Esophagus squamous epithelium (tissue), 5 donors: Measurements from ENCODE around the gene ANXA1. TPM values are rescaled to one million over a fixed set of nuclear protein-coding genes. Genes with fewer than 3 reads are reported as not detected.

Experiments used
- DNase-seq: peaks from one replicate; lab custom pipeline; 2025; lab: John Stamatoyannopoulos, UW
- H3K27ac ChIP-seq, 4 donors: fragments of 200-600 bp; sonication (generic); one replicate each; pipeline ENCODE4 v1.5.1; 2016 to 2019; ENCODE audit warnings: mild to moderate bottlenecking in 1 of 4
- H3K27me3 ChIP-seq, 4 donors: fragments of 200-600 bp; sonication (generic); 1 replicate in 3 of 4; 2 replicates in 1 of 4; pipeline versions ENCODE4 v1.5.1 to v1.6.0; 2017 to 2021; ENCODE audit warnings: antibody characterized with exemption in 1 of 4
- H3K36me3 ChIP-seq, 3 donors: fragments of 200-600 bp; sonication (generic); one replicate each; pipeline ENCODE4 v1.5.1; 2016 to 2019
- H3K4me1 ChIP-seq, 3 donors: fragments of 200-600 bp; sonication (generic); one replicate each; pipeline ENCODE4 v1.5.1; 2017 to 2019
- H3K4me3 ChIP-seq, 4 donors: fragments of 200-600 bp; sonication (generic); 1 replicate in 3 of 4; 2 replicates in 1 of 4; pipeline ENCODE4 v1.5.1; 2016 to 2019; ENCODE audit warnings: mild to moderate bottlenecking in 2 of 4, moderate library complexity in 1 of 4
- H3K9me3 ChIP-seq, 3 donors: fragments of 200-600 bp; sonication (generic); one replicate each; pipeline ENCODE4 v1.5.1; 2016 to 2019
- POLR2A ChIP-seq, 4 donors: fragments of 450-650 bp; IDR thresholded peaks; one replicate each; pipeline ENCODE4 v1.6.1; 2017; ENCODE audit warnings: antibody characterized with exemption in 4 of 4, mild to moderate bottlenecking in 4 of 4, moderate library complexity in 3 of 4
- WGBS, 2 donors: methylation state at CpG; one replicate each; pipeline ENCODE4 v1.1.5; 2018; 5-methylcytosine and 5-hydroxymethylcytosine counted together
- intact Hi-C: fragments of 100-400 bp; cut with DNase I; formaldehyde crosslinking; loops from one replicate; pipeline ENCODE4 v1.15.0; 2022
- total RNA-seq, 4 donors: library from RNA; depleted of rRNA; stranded (reverse); fragments of >200 nt; gene quantifications; one replicate each; pipeline ENCODE4 v1.1.0, GENCODE V29; 2016
- TF ChIP-seq, protein P1 (sequence below), 6 experiments: fragments of 450-650 bp in 4 of 6; fragments of 200-600 bp in 2 of 6; sonication (generic) in 2 of 6; IDR thresholded peaks; one replicate each; pipeline ENCODE4 v1.5.1; 2016 to 2019; ENCODE audit warnings: antibody characterized with exemption in 6 of 6, mild to moderate bottlenecking in 4 of 6, moderate library complexity in 4 of 6
- donor health status: DM: yes; HTN: yes; CAD: no.

The ANXA1 gene
- total RNA-seq, 4 donors from 2014 or later: 5,313 to 9,451 (median 7,147) TPM

DNA sequence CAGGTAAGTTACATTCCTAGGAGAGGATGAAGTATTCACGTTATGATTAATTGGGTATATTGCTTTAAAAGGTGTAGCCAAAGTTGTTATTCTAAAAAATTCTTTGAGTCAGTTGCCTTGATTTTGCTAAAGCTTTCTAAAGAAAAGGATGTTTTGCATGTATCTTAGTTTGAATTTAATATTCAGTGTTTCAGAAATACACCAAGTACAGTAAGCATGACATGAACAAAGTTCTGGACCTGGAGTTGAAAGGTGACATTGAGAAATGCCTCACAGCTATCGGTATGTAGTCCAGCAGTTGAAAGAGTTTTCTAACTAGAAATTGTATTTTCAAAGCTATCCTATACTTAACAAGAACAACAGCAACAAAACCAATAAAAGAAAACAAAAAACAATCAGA, 14.2 kb downstream of the ANXA1 start:
- Histone ChIP-seq H3K36me3 (peaks cover 30 to 100% (median 42%) of the 10 kb centered on the region in 3 donors), H3K9me3 (no peaks in the 10 kb centered on the region)
- 86 to 98% methylated on average over 2 of the region's 2 CpGs for WGBS, 2 donors

DNA sequence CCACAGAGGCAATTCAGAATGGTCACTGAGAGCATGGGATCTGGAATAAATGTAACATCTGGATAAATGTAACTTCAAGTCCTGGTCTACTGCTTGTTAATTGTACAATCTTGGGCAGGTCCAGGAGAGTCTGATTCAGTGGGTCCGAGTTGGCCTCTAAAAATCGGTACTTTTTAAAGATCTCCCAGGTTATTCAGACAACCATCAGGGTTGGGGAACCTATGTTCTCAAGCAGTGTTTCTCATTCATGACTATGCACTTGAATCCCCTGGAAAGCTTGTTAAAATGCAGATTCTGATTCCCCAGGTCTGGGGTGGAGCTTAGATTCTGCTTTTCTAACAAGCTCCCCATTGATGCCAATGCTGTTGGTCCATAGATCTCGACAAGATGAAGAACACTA, 14.8 kb downstream of the ANXA1 start:
- no peaks in the 10 kb centered on the region for H3K9me3 ChIP-seq
- peaks cover 26 to 100% (median 42%) of the 10 kb centered on the region in 3 donors for H3K36me3 ChIP-seq
- WGBS, 2 donors: 77 to 94% methylated on average over 3 of the region's 3 CpGs

More for the DNA sequence above, 14.2 kb downstream of the ANXA1 start:
- intact Hi-C loops: no loop called here
- TF ChIP-seq POLR2A (IDR thresholded peaks at IDR 0.05): no peak
- TF ChIP-seq, protein P1, sequence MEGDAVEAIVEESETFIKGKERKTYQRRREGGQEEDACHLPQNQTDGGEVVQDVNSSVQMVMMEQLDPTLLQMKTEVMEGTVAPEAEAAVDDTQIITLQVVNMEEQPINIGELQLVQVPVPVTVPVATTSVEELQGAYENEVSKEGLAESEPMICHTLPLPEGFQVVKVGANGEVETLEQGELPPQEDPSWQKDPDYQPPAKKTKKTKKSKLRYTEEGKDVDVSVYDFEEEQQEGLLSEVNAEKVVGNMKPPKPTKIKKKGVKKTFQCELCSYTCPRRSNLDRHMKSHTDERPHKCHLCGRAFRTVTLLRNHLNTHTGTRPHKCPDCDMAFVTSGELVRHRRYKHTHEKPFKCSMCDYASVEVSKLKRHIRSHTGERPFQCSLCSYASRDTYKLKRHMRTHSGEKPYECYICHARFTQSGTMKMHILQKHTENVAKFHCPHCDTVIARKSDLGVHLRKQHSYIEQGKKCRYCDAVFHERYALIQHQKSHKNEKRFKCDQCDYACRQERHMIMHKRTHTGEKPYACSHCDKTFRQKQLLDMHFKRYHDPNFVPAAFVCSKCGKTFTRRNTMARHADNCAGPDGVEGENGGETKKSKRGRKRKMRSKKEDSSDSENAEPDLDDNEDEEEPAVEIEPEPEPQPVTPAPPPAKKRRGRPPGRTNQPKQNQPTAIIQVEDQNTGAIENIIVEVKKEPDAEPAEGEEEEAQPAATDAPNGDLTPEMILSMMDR (IDR thresholded peaks at IDR 0.05): no peak
- Histone ChIP-seq H3K27me3 (no peaks in the 10 kb centered on the region), H3K4me1 (peaks cover 0 to 23% (median 0%) of the 10 kb centered on the region in 3 donors), H3K4me3 (no peak overlapping the region), H3K27ac (no peak overlapping the region)
- DNase-seq: no peak

DNA sequence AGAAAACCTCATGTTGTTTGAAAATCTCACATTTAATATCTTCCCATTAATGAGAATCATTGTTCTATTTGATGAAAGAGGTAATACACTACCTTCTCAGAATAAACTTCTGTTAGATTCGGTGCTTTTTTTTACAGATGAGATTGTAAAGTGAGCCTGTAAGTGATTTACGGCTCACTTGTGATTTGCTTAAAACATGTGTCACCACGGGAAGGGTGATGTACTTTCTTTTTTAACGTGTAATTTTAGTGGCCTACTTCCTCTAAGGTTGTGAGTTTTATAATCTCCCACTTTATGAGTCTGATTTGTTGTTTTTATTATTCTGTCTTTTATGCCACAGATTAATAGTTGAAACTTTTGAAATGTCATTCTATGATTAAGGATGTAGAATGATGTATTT, 15.9 kb downstream of the ANXA1 start:
- no peak overlapping the region for H3K4me3 ChIP-seq
- no peak for DNase-seq
- TF ChIP-seq, protein P1 (IDR thresholded peaks at IDR 0.05): no peak
- no peak for TF ChIP-seq POLR2A (IDR thresholded peaks at IDR 0.05)
- intact Hi-C loops: no loop called here
- peak overlapping the region in 1 of 4 donors; percentile 28 for H3K27ac ChIP-seq
- H3K36me3 ChIP-seq: peaks cover 18 to 95% (median 34%) of the 10 kb centered on the region in 3 donors
- WGBS, 2 donors: 52 to 69% methylated on average over 4 of the region's 4 CpGs
- H3K27me3 ChIP-seq: no peaks in the 10 kb centered on the region
- H3K4me1 ChIP-seq: peaks cover 0 to 8% (median 0%) of the 10 kb centered on the region in 3 donors
- H3K9me3 ChIP-seq: no peaks in the 10 kb centered on the region

More for the DNA sequence above, 14.8 kb downstream of the ANXA1 start:
- TF ChIP-seq POLR2A (IDR thresholded peaks at IDR 0.05): no peak
- TF ChIP-seq, protein P1 (IDR thresholded peaks at IDR 0.05): no peak
- no peak for DNase-seq
- H3K27me3 ChIP-seq: no peaks in the 10 kb centered on the region
- H3K27ac ChIP-seq: no peak overlapping the region
- H3K4me3 ChIP-seq: no peak overlapping the region
- intact Hi-C loops: no loop called here
- H3K4me1 ChIP-seq: peaks cover 0 to 18% (median 0%) of the 10 kb centered on the region in 3 donors

DNA sequence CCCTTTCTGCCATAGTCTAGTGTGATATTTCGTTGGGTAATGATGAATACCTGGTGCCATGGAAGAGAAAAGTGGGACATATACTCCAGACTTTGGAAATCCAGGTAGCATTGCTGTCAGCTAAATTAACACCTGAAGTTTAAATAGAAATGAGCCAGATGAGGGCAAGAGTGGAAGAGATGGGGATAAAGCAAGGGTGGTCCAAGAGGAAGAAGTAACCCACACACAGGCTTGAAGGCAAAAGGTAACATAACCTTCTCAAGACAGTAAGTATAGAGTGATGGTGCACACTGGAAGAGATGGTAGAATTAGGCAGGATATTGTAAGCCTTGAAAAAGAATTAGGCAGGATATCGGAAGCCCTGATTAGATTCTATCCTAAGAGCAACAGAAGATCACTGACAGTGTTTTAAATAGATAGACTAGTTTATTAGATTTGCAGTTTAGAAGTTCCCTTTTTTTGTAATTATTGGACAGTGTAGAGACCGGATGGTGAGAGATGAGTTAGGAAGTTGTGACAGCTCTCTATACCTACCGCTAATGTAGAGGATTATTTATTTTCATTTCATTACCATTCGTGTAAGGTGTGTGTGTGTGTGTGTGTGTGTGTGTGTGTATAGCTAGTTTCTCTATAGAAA, 16.8 kb downstream of the ANXA1 start:
- intact Hi-C loops: no loop called here
- peak overlapping the region in 1 of 4 donors; percentile 28 for H3K27ac ChIP-seq
- 67 to 76% methylated on average over 5 of the region's 5 CpGs for WGBS, 2 donors
- H3K36me3 ChIP-seq: peaks cover 10 to 87% (median 26%) of the 10 kb centered on the region in 3 donors
- TF ChIP-seq, protein P1 (IDR thresholded peaks at IDR 0.05): no peak
- no peak for TF ChIP-seq POLR2A (IDR thresholded peaks at IDR 0.05)
- H3K4me1 ChIP-seq: peaks cover 0 to under 1% (median 0%) of the 10 kb centered on the region in 3 donors
- H3K4me3 ChIP-seq: no peak overlapping the region
- no peaks in the 10 kb centered on the region for H3K9me3 ChIP-seq
- no peak for DNase-seq
- no peaks in the 10 kb centered on the region for H3K27me3 ChIP-seq

DNA sequence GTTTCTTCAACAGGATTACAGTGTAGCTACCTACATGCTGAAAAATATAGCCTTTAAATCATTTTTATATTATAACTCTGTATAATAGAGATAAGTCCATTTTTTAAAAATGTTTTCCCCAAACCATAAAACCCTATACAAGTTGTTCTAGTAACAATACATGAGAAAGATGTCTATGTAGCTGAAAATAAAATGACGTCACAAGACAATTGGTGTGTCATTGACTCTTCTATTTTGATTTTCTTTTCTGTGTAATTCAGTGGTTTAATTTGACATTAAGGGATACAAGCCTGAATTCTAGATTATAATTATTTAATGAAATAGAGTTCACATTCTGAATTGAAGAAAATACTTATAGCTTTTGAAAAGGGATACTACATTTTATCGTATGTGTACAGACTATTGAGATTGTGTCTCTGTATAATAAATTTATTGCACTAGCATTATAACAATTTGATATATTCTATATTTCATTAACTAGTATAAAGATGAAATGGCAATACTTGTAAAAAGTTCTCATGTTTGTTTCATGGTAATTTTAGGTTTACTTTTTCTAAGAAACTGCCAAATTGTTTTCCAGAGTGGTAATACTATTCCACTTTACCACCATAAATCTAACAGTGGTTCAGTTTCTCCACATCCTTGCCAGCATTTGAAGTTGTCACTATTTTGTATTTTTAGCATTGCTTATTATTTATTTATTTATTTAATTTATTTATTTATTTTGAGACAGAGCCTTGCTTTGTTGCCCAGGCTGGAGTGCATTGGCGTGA, 18.7 kb downstream of the ANXA1 start:
- H3K27me3 ChIP-seq: no peaks in the 10 kb centered on the region
- no peak for DNase-seq
- H3K4me3 ChIP-seq: no peak overlapping the region
- H3K4me1 ChIP-seq: peaks cover 0 to 2% (median 0%) of the 10 kb centered on the region in 3 donors
- H3K9me3 ChIP-seq: no peaks in the 10 kb centered on the region
- H3K36me3 ChIP-seq: peaks cover 10 to 67% (median 12%) of the 10 kb centered on the region in 3 donors
- H3K27ac ChIP-seq: no peak overlapping the region
- WGBS, 2 donors: 91 to 93% methylated on average over 3 of the region's 3 CpGs
- intact Hi-C loops: no loop called here
- TF ChIP-seq, protein P1 (IDR thresholded peaks at IDR 0.05): no peak
- TF ChIP-seq POLR2A (IDR thresholded peaks at IDR 0.05): no peak
